GM18505 (cell line): Measurements from ENCODE around the gene SPACDR.

Experiments
- ATAC-seq: cut with Tn5 transposase; IDR thresholded peaks from one replicate; pipeline ENCODE4 v1.9.1; 2021; ENCODE audit not compliant: unreplicated experiment
- POLR2A ChIP-seq: IDR thresholded peaks from 4 replicates; pipeline ENCODE4 v1.6.1; 2011; ENCODE audit warnings: borderline replicate concordance; ENCODE audit not compliant: insufficient read depth, insufficient read length; ENCODE audit errors: extremely low read depth

The SPACDR gene

GRCh38 chr7:100431286-100431735 lies 32.7 kb downstream of the SPACDR start:
- ATAC-seq, result no peak
- no peak for TF ChIP-seq POLR2A

GRCh38 chr7:100430493-100431285 lies 33.4 kb downstream of the SPACDR start:
- no peak for TF ChIP-seq POLR2A
- ATAC-seq, result no peak

GRCh38 chr7:100429637-100430492 lies 34.2 kb downstream of the SPACDR start, which contains the start of gene MEPCE:
MEPCE (plus strand) TSS chr7:100429831; CDS start chr7:100430019, 188 bp downstream.
- peak; percentile 26 for TF ChIP-seq POLR2A

GRCh38 chr7:100428967-100429636 lies 35.0 kb downstream of the SPACDR start:
- TF ChIP-seq POLR2A, result peak; percentile 80
- peak; percentile 48 for ATAC-seq

More at GRCh38 chr7:100429637-100430492, 34.2 kb downstream of the SPACDR start, which contains the start of gene MEPCE:
- peak; percentile 40 for ATAC-seq

GRCh38 chr7:100428199-100428966 lies 35.7 kb downstream of the SPACDR start, which contains the start of gene ZCWPW1:
ZCWPW1 (minus strand) TSS chr7:100428703; CDS start chr7:100420649, 8,054 bp downstream.
- peak; percentile 100 for TF ChIP-seq POLR2A
- ATAC-seq, result peak; percentile 37

- no peak for TF ChIP-seq POLR2A
- no peak for ATAC-seq
These were observed 36.3 kb downstream of the SPACDR start for GRCh38 chr7:100427762-100428198.

GRCh38 chr7:100426516-100426915 lies 37.5 kb downstream of the SPACDR start:
- ATAC-seq, result no peak
- TF ChIP-seq POLR2A, result no peak

GRCh38 chr7:100425347-100425746 lies 38.7 kb downstream of the SPACDR start:
- no peak for ATAC-seq
- TF ChIP-seq POLR2A, result no peak

- ATAC-seq, result no peak
- TF ChIP-seq POLR2A, result no peak
These were observed 40.7 kb downstream of the SPACDR start for GRCh38 chr7:100423315-100423714.

GRCh38 chr7:100419660-100420226 lies 44.3 kb downstream of the SPACDR start:
- TF ChIP-seq POLR2A, result no peak
- ATAC-seq, result no peak

GRCh38 chr7:100418930-100419659 lies 45.0 kb downstream of the SPACDR start:
- TF ChIP-seq POLR2A, result no peak
- ATAC-seq, result no peak

GRCh38 chr7:100415448-100415847 lies 48.6 kb downstream of the SPACDR start:
- no peak for TF ChIP-seq POLR2A
- ATAC-seq, result no peak

- TF ChIP-seq POLR2A, result no peak
- no peak for ATAC-seq
These were observed 50.2 kb downstream of the SPACDR start for GRCh38 chr7:100413889-100414288.
